NCI-H1048 (cell line): ENCODE data around the gene PABPN1L.

Experiments
- DNase-seq: peaks from one replicate; lab custom pipeline; 2025; lab: John Stamatoyannopoulos, UW

The PABPN1L gene

DNA sequence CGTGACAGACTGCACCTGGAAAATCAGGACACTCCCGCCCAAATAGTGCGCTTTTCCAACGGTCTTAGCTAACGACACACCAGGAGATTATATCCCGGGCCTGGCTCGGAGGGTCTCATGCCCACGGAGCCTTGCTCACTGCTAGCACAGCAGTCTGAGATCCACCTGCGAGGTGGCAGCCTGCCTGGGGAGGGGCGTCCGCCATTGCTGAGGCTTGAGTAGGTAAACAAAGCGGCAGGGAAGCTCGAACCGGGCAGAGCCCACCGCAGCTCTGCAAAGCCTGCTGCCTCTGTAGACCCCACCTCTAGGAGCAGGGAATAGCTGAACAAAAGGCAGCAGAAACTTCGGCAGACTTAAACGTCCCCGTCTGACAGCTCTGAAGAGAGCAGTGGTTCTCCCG lies 14.8 kb downstream of the PABPN1L start:
- DNase-seq = no peak

DNA sequence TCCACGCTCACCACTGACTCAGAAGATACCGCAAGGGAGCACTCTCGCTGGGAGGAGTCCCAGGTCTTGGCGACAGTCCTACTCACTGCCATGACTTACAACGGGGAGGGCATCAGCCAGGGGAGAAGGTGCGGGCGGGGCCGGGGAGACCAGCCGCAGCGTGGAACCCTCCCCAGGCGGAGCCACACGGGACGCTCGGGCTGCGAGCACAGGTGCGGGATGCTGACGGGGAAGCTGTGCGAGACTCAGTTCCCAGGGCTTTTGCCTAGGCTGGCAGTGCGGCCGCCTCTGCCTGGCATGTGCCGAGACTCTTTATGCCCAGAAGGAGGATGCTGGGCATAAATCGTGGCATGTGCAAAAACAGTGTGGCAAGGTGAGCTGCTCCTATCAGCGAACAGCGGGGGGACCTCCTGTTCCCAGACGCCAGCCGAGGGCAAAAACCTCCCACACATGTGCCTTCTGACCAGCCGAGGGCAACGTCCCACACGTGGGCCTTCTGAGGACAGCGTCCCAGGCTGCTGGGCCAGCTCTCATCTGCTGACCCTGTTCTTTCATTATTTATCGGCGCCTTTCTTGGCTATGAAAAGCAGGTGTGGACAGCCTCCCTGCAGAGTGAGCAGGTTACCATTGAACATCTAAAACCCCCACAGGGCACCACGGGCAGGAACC lies 15.8 kb downstream of the PABPN1L start:
- no peak for DNase-seq

DNA sequence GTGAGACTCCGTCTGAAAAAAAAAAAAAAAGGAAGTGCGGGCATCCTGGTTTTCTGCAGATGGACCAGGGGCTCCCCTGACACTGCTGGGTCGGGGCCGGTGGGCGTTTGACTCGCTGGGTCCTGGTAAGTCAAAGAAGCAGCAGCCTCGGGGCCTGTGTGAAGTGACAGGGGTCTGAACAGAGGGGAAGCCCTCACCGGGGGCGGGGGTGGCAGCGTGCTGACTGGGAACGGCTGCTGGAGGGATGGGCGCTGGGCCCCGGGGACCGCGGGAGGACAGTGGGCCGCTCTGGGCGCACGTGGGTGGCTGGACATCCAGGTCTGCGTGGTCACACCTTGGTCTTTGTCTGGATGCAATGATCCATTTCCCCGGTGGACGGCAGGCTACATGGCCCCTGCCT lies 17.9 kb downstream of the PABPN1L start:
- no peak for DNase-seq

DNA sequence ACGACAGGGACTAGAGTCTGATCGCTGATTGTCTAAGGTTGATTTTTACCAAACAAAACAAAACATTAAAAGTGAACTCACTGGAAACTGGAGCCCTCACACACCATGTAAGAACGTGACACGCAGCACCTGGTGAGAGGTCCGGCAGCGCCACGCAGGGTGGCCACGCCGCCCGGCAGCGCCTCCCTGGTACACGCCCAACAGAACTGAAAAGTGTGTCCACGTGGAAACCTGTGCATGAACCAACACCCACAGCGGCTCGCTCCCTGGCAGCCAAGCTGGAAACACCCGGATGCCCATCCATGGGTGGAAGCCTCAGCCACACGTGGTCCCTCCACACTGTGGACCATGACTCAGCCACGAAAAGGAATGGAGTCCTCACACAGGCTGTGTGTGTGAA lies 18.8 kb downstream of the PABPN1L start:
- no peak for DNase-seq

DNA sequence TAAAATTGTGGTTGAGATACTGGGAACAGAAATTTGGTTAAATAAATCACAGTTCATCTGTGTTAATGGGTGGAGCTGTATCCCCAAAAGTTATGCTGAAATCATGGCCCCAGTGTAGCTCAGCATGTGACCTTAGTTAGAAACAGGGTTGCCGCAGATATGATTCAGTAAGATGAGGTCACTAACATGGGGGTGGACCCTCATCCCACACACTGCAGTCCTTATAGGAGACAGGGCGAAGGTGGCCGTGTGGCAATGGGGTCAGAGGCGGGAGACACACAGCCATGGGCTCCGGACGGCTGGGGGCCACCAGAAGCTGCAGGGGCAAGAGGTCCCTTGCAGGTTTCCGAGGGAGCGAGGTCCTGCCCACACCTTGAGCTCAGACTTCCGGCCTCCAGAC lies 20.4 kb downstream of the PABPN1L start:
- no peak for DNase-seq

DNA sequence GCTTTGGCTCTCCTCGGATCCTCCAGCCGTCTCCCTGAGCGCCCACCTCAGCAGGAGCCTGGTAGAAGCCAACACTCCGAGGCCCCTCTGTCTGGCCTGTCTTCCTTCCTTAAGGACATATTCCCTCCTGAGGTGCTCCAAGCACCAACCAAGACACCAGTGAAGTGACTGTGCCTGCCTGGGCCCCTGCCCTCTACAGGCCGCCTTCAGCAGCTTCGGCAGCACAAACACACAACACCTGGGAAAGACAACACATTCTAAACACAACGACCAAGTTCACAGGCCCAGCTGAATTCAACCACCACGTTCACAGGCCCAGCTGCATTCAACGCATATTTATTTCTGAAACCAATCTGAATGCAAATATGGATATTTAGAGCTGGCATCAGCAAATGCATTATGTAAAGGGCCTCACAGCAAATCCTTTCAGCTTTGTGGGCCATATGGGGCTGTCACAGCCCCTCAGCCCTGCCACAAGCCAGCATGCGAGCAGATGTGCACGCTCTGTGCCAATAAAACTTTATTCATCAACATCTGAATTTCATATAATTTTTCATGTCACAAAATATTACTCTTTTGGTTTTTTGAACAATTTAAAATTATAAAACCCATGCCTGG lies 21.9 kb downstream of the PABPN1L start:
- DNase-seq = no peak

DNA sequence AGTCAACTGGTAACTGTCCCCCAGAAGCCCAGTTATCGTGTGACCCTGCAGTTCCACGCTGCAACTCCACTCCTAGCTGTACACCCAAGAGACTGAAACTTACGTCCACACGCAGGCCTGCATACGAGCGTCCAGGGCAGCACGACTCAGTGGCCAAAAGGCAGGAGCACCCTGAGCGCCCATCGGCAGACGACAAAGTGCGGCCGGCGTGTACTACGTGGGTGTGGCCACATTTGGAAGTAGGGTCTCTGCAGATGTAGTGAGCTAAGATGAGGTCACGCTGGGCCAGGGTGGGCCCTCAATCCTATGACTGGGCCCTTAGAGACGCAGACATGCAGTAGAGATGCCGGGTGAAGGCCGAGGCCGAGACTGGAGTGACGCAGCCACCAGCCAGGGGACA lies 23.2 kb downstream of the PABPN1L start:
- DNase-seq = no peak

DNA sequence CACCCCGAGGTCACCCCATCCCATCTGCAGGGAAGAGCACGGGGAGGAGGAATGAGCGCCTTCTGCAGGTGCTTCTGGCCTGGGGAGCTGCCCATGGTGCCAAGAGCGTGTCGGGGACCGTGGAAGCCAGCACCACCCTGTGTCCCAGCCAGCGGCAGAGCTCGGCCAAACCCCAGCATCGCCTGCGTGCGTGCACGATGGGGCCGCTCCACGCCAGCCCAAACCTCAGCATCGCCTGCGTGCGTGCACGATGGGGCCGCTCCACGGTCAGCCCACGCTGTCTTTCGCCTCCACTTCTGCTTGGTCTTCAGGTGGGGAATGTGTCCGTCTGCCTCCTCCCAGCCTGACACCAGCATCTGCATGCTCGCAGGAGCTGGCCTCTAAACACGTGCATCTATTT lies 23.7 kb downstream of the PABPN1L start:
- no peak for DNase-seq

DNA sequence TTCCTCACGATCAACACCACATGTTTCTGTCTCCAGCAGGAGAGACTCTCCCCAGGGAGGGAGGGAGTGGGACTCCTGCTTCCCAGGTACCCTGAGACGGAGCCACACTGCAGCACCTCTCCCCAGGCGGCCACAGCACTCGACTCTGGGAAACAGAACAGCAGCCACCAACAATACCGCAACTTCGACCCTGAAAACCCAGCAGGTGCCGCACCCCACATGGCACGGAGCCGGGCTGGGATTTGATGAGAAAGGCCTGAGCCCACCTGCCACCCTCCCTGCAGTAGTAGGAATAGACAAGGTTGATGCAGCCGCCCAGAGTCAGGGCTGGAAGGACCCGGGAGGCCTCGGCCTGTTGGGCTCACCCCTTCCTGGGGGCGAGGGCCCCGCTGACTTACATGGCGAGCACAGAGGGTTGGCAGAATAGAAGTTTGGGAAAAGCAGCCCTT lies 24.1 kb downstream of the PABPN1L start:
- no peak for DNase-seq

DNA sequence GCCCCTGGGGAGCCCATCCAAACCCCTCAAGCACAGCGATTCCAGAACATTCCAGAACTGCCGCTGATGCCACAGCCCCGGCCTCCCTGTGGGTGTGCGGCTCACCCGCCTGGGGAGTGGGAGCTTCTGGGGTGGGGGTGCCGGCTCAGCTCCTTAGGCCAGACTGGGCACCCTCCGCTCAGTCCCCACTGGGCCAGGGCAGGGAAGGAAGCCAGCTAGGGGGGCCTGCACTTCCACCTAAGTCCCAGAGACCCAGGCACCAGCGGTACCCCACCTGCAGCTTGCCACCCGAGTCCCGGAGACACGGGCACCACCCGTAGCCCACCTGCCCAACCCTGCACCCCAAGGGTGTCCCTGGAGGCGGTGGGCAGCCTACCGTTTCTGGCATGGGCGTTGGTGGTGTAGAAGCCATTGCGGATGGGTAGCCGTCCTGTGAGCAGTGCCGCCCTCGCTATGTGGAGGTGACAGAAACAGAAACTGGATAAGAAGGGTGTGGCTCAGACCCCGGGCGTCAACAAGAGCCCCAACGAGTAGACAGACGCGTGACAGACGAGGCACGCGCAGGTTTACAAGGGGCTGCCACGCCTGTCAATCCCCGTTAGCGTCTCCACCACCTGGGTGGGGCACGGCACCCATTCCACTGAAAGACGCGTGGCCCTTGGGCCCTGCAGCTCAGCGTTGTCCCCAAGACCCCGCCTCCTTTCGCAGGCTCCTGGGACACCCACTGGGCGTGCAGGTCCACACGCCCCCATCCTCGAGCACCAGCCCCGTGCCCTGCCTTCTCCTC lies 24.7 kb downstream of the PABPN1L start:
- no peak for DNase-seq

DNA sequence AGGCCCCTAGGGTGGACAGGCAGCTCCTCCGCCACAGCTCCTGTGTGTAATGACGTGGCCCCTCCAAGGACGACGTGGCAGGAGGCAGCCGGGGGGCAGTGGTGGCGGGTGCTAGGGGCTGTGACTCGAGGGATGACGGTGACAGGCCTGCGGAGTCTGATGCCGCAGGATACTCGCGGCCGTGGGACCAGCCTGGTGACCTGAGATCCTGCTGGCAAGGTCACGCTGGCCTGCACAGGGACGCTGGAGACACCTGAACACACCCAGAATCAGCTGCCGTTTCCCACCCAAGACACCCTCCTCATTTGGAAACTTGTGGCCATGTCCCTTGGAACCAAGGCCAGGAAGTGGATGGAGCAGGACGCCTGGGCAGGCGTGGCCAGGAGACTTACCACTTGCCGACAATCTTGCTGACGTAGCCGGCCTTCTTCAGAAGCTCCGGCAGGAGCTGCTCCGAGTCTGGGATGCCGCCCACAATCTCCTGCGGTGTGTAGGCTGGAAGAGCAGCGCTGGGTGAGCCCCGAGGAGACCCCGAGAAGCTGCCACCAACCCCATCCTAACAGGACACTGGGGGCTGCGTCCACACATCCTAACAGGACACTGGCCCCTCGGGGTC lies 25.8 kb downstream of the PABPN1L start:
- DNase-seq = no peak

DNA sequence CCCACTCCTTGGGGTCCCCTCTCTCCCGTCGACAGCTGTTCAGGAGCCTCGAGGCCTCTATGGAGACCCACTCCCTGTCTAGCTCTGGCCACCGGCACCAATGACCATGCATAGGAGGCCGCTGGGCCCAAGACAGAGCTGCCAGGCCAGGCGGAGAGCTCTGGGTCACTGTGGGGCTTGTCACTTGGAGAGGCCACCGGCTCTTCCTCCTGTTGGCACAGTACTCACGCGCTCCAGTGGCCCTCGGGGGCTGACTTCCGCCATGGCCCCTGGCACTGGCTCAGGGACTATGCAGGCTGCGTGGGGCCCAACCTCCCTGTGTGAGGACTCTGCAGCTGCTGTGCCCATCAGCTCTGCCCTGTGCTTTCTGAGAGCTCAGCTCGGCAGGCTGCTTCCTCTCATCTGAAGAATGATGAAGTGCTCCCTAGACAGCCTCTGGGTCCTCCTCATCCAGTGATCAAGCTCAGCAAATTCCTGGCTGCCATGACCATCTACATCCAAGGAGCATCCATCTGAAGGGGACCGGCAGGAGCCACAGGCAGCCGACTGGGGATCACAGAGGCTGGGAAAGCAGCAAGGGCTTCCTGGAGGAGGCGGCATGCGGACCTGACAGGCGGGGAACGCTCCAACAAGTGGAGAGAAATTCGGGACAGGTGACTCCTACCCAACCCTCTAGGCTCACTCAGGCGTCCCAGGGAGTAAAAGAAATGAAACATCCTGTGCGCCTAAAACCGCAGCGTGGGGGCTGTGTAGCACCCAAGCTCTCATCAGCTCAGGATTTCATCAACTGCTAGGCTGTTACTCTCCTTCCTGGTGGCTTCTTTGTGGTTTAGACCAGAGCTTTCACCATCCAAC lies 26.5 kb downstream of the PABPN1L start:
- no peak for DNase-seq

DNA sequence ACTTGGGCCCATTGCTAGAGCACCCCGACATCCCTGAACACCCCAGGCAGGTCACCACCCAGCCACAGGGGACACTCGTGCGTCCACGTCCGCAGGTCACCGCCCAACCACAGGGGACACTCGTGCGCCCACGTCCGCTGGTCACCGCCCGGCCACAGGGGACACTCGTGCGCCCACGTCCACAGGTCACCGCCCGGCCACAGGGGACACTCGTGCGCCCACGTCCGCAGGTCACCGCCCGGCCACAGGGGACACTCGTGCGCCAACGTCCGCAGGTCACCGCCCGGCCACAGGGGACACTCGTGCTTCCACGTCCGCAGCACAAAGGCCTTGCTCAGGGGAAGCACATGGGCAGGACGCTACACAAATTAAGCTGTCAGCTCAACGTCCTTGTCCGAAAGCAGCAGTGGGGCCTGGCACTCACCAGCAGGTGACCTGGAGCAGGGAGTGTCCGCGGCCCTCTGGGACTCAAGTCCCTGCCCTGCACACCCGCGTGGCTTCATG lies 27.4 kb downstream of the PABPN1L start:
- DNase-seq = no peak

DNA sequence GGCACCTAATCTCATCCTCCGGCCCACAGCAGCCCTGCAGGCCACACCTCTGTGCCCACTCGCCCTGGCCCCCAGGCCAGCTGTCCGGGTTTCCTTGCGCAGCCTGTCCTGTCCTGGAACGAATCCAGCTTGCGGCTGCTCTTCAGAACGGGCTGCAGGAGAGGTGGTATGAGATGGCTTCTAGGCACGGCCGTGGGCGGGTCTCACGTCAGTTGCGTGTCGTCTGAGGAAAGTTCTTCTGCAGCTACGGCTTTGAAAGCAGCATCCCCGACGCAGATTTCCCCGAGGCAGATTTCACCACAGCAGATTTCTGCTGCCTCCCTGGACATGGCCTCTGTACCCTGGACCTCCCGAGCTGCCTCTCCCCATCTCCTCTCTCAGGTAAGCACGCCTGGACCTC lies 27.9 kb downstream of the PABPN1L start:
- DNase-seq = no peak

DNA sequence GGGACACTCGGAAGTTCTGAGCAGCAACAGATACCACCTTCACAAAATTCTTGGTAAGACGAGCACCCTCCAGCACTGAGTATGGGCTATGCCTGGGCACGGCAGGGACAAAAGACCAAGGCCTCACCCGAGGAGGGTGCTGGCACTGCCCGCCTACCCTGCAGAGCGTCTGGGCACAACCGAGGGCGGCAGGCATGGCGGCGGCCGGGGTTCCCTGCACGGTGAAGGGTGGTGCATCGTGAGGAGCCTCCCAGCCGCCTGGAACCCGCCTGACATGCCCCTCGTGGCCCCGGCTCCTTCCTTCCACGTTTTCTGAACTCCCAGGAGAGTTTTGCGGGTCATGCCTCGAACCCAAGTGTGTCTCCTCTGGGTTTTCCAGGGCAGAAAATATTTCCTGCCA lies 28.7 kb downstream of the PABPN1L start:
- no peak for DNase-seq

DNA sequence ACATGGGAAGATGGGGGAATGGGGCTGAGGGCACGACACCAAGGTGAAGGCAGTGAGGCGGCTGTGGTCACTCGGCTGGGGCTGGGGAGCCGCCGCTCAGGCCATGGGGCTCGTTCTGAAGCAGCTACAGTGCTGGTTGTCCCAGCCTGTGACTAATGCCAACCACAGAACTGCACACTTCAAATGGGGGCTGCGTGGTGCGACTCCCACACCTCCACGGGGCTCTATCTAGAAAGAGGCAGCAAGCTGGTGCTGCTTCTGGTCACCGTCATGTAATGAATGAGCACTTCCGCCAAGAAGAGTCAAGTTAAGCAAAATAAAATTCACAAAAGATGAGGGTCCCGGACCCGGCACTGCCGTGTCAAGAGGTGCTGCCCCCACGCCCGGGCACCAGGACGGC lies 29.7 kb downstream of the PABPN1L start:
- no peak for DNase-seq

DNA sequence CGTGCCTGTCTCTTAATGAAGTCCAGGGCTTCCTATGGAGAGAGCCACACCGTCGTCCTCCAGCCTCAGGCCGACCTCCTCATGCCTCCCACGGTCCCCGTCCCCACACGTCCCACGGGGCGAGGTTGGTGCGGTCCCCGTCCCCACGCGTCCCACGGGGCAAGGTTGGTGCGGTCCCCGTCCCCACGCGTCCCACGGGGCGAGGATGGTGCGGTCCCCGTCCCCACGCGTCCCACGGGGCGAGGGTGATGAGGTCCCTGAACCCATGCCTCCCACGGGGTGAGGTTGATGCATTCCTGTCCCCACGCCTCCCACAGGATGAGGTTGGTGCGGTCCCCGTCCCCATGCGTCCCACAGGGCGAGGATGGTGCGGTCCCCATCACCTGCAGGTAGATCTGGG lies 30.6 kb downstream of the PABPN1L start:
- DNase-seq = no peak

DNA sequence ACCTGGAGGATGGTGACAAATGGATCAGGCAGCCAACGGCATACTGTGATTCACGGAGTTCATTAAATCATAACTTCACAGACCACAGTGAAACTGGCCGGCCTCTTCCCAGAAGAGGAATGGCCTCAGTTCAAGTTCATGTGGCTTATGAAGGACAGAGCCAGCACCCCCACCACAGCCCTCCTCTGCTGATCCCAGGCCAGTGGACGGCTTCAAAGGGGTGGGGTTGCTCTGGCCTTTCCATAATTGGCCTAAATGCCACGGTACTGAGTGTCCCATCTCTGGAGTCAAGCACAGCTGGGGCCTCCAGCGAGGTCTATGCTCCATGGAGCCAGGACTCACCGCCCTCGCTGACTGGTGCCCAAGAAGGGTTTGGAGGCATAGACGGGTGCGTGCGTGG lies 31.1 kb downstream of the PABPN1L start:
- DNase-seq = no peak

DNA sequence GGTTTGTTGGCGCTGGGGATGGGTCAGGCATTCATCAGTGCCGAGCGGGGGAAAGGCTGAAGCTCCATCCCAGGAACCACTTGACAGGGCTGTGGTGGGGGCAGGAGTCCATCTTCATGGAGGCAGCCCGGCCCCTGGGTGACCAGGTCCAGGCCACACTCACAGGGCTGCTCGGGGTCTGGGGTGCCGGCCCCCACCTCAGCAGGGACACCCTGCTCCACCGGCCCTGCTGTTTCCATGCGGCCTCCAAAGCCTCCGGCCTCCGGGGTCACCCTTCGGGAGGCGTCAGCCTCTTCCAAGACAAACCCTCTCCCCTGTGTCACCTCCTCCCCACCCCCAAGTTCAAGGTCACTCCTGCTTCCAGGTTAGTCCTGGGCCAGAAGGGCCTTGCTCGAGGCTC lies 31.8 kb downstream of the PABPN1L start:
- no peak for DNase-seq

DNA sequence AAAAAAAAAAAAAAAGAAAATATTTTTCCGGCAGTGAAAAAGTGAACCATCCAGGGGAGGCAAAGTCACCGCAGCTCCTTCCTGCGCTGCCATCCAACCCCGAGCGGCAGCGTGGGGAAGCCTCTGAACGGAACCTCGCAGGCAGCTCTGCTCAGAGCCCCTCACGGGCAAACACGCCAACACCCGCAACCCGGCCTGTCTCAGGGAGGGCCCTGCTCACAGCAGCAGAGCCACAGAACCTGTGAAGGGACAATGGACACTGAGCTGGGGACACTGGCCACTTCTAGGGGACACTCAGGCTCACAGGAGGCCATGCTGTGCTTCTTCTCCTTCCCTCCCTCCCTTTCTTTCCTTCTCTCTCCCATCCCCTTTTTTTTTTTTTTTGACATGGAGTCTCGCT lies 33.4 kb downstream of the PABPN1L start:
- DNase-seq = no peak

DNA sequence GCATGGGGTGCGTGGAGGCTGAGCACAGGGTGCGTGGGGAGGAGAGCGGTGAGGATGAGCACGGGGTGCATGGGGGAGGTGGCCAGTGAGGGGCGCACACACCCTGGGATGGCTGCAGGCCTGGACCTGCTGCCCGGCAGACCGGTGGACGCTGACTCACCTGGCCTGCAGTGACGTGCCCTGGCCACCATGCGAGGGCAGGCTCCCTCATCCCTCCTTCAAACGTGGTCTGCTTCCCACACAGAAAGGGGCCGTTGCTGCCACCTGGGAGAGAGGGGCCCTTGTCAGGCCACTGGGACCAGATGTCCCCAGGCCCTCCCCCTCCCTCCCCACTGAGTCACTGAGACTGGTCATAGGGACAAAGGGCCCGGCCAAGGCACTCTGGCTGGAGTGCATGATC lies 34.6 kb downstream of the PABPN1L start:
- DNase-seq = no peak

DNA sequence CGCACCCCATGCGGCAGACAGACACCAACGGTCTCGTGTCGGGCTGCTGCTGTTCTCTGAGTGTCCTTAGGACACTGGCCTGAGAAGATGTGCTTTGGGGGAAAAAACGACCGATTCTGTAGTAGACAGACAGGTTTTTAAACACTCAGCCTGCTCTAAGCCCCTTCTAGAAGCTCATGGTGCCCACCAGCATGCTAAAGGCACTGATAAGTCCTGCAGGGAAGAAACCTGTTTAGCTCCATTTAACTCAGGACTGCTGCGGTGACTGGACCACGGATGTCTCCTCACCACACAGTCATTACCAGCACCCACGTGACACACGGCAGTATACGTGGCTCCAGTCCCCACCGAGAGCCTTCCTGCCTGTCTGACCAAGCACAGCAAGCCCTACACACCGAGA lies 35.7 kb downstream of the PABPN1L start:
- no peak for DNase-seq
